Neural crest cell (in vitro differentiated cells): ENCODE measurements around the gene CDK14. TPM values are rescaled to one million over a fixed set of nuclear protein-coding genes. Genes with fewer than 3 reads are reported as not detected.

Source experiments
- DNase-seq: peaks from one replicate; pipeline ENCODE4 v3.0.0; 2021; ENCODE audit warnings: low read depth, mixed read lengths, low spot score
- H3K27ac Mint-ChIP-seq: one replicate; pipeline ENCODE4 v1.8.0; 2021; ENCODE audit warnings: mild to moderate bottlenecking, mixed read lengths; ENCODE audit not compliant: unreplicated experiment
- H3K27me3 Mint-ChIP-seq: 2 replicates; pipeline ENCODE4 v1.8.0; 2021; ENCODE audit warnings: low read depth, mild to moderate bottlenecking, mixed read lengths
- H3K36me3 Mint-ChIP-seq: 2 replicates; pipeline ENCODE4 v1.8.0; 2021; ENCODE audit warnings: low read depth, mild to moderate bottlenecking, mixed read lengths
- H3K4me1 Mint-ChIP-seq: 2 replicates; pipeline ENCODE4 v1.8.0; 2021; ENCODE audit warnings: mixed read lengths
- H3K4me3 Mint-ChIP-seq: one replicate; pipeline ENCODE4 v1.8.0; 2021; ENCODE audit warnings: mild to moderate bottlenecking, mixed read lengths
- H3K9me3 Mint-ChIP-seq: 2 replicates; pipeline ENCODE4 v1.8.0; 2021; ENCODE audit warnings: mixed read lengths
- CTCF ChIP-seq: fragments of 200-600 bp; sonication (generic); conservative IDR thresholded peaks from 2 replicates; pipeline ENCODE4 v1.5.0; 2021; ENCODE audit warnings: antibody characterized with exemption, mild to moderate bottlenecking
- total RNA-seq: library from RNA; stranded (reverse); gene quantifications from 2 replicates; pipeline ENCODE4 v1.2.1, GENCODE V29; 2021

Gene CDK14
- total RNA-seq, 1 donor from 2014 or later = 49.6 TPM

- Mint-ChIP-seq H3K9me3 (peaks cover 12% of the 10 kb centered on the region), H3K4me1 (no peaks in the 10 kb centered on the region), H3K27ac (no peak overlapping the region), H3K27me3 (no peaks in the 10 kb centered on the region), H3K4me3 (no peak overlapping the region), H3K36me3 (peaks cover 19% of the 10 kb centered on the region)
- TF ChIP-seq CTCF = no peak
- DNase-seq = no peak
These were observed 228.5 kb downstream of the CDK14 start for GRCh38 chr7:90824386-90825307.

GRCh38 chr7:90825779-90826178 lies 229.7 kb downstream of the CDK14 start:
- Mint-ChIP-seq H3K4me1 (no peaks in the 10 kb centered on the region), H3K27ac (no peak overlapping the region), H3K4me3 (no peak overlapping the region), H3K9me3 (peaks cover 7% of the 10 kb centered on the region), H3K27me3 (no peaks in the 10 kb centered on the region), H3K36me3 (peaks cover 17% of the 10 kb centered on the region)
- TF ChIP-seq CTCF = no peak
- no peak for DNase-seq

GRCh38 chr7:90828601-90829000 lies 232.5 kb downstream of the CDK14 start:
- Mint-ChIP-seq H3K27ac (no peak overlapping the region), H3K4me3 (no peak overlapping the region), H3K9me3 (peaks cover 7% of the 10 kb centered on the region), H3K27me3 (no peaks in the 10 kb centered on the region), H3K36me3 (peaks cover 16% of the 10 kb centered on the region), H3K4me1 (no peaks in the 10 kb centered on the region)
- no peak for DNase-seq
- no peak for TF ChIP-seq CTCF

- DNase-seq = no peak
- peaks cover 7% of the 10 kb centered on the region for H3K9me3 Mint-ChIP-seq
- no peak for TF ChIP-seq CTCF
These were observed 234.2 kb downstream of the CDK14 start for GRCh38 chr7:90830308-90830707.

GRCh38 chr7:90832726-90833125 lies 236.6 kb downstream of the CDK14 start:
- Mint-ChIP-seq H3K4me3 (no peak overlapping the region), H3K27me3 (no peaks in the 10 kb centered on the region), H3K9me3 (peaks cover 9% of the 10 kb centered on the region), H3K27ac (no peak overlapping the region), H3K36me3 (peaks cover 18% of the 10 kb centered on the region), H3K4me1 (no peaks in the 10 kb centered on the region)
- DNase-seq = no peak
- no peak for TF ChIP-seq CTCF

More at GRCh38 chr7:90830308-90830707, 234.2 kb downstream of the CDK14 start:
- no peak overlapping the region for H3K27ac Mint-ChIP-seq
- peaks cover 16% of the 10 kb centered on the region for H3K36me3 Mint-ChIP-seq
- no peaks in the 10 kb centered on the region for H3K27me3 Mint-ChIP-seq
- no peaks in the 10 kb centered on the region for H3K4me1 Mint-ChIP-seq
- no peak overlapping the region for H3K4me3 Mint-ChIP-seq
